HepG2 (cell line): ENCODE measurements around the gene SSPN. TPM values are rescaled to one million over a fixed set of nuclear protein-coding genes. Genes with fewer than 3 reads are reported as not detected.

Experiments used
- ATAC-seq: fragments of 200-7000 bp; cut with Tn5 transposase; 3 replicates; pipeline ENCODE4 v1.9.1; 2020; ENCODE audit warnings: mild to moderate bottlenecking, moderate library complexity
- BruUV-seq: library from RNA; stranded (reverse); fragments of 400-500 nt; replicated peaks from 2 replicates; lab custom pipeline; 2021; lab: Mats Ljungman, UMichigan
- CTCF ChIA-PET: fragments of 300-600 bp; formaldehyde crosslinking; extraction: SDS; loops from one replicate; lab custom pipeline; 2021; ENCODE audit warnings: low total read pairs, inconsistent platforms, low intra/inter-chr PET ratio; lab: Yijun Ruan, JAX
- POLR2A ChIA-PET: fragments of 350-600 bp; sonication (Branson Sonifier 250); formaldehyde crosslinking; loops from one replicate; lab custom pipeline; 2020; ENCODE audit warnings: antibody characterized with exemption, inconsistent platforms; lab: Yijun Ruan, JAX
- DNase-seq: peaks from one replicate; pipeline ENCODE4 v3.0.0-alpha.2; 2015; ENCODE audit warnings: low spot score
- FAIRE-seq: peaks from 3 replicates; lab custom pipeline; 2011; peaks lifted over from hg19 to GRCh38; lab: Jason Lieb, UNC
- H2AFZ ChIP-seq: one replicate; pipeline ENCODE4 v1.6.1; 2011; ENCODE audit warnings: low read length, inconsistent platforms
- H3K27ac ChIP-seq: fragments of 300-600 bp; 3 replicates; pipeline ENCODE4 v1.8.0; 2011; ENCODE audit warnings: mixed run types, mild to moderate bottlenecking, mixed read lengths, low read length, inconsistent platforms; ENCODE audit not compliant: insufficient read depth; ENCODE audit errors: extremely low read length
- H3K27me3 ChIP-seq, 2 experiments: fragments of 200-600 bp in 1 of 2; 2 replicates in 1 of 2; 3 replicates in 1 of 2; pipeline versions ENCODE4 v1.6.0 to v1.8.0; 2011; ENCODE audit warnings: low read length in 2 of 2, mild to moderate bottlenecking in 2 of 2, moderate library complexity in 2 of 2, inconsistent platforms in 1 of 2; ENCODE audit not compliant: insufficient read depth in 2 of 2, control insufficient read depth in 1 of 2
- H3K36me3 ChIP-seq, 2 experiments: fragments of 200-600 bp in 1 of 2; replicated peaks in 1 of 2; 2 replicates in 1 of 2; 3 replicates in 1 of 2; pipeline versions ENCODE4 v1.5.1 to v1.8.0; 2011; ENCODE audit warnings: low read length in 2 of 2, inconsistent platforms in 1 of 2; ENCODE audit not compliant: insufficient read depth in 2 of 2, control insufficient read depth in 1 of 2
- H3K4me1 ChIP-seq: 2 replicates; pipeline ENCODE4 v1.5.1; 2012; ENCODE audit warnings: low read length, inconsistent platforms; ENCODE audit not compliant: insufficient read depth
- H3K4me2 ChIP-seq: 2 replicates; pipeline ENCODE4 v1.6.0; 2011; ENCODE audit warnings: low read depth, low read length, inconsistent platforms
- H3K4me3 ChIP-seq, 3 experiments: fragments of 200-600 bp in 1 of 3; sonication (generic), shearing (Covaris generic) in 1 of 3; replicated peaks in 1 of 3; 2 replicates each; pipeline ENCODE4 v1.5.1; 2011 to 2016; ENCODE audit warnings: low read length in 3 of 3, inconsistent platforms in 2 of 3, low read depth in 2 of 3, mild to moderate bottlenecking in 2 of 3, control low read depth in 1 of 3, mixed read lengths in 1 of 3; ENCODE audit not compliant: insufficient read depth in 1 of 3
- H3K79me2 ChIP-seq: one replicate; pipeline ENCODE4 v1.6.1; 2011; ENCODE audit warnings: low read length, inconsistent platforms; ENCODE audit not compliant: insufficient read depth
- H3K9ac ChIP-seq: 2 replicates; pipeline ENCODE4 v1.6.0; 2011; ENCODE audit warnings: mild to moderate bottlenecking, low read depth, low read length, inconsistent platforms; ENCODE audit not compliant: insufficient read depth
- H3K9me3 ChIP-seq: 2 replicates; pipeline ENCODE4 v1.5.1; 2012; ENCODE audit warnings: mild to moderate bottlenecking, low read length
- H4K20me1 ChIP-seq: 2 replicates; pipeline ENCODE4 v1.6.0; 2011; ENCODE audit warnings: inconsistent platforms, mild to moderate bottlenecking, low read length, moderate library complexity; ENCODE audit not compliant: insufficient read depth
- CC2D1A ChIP-seq: sonication (generic); formaldehyde crosslinking; IDR thresholded peaks from 2 replicates; pipeline ENCODE4 v1.8.1; 2023; ENCODE audit warnings: mild to moderate bottlenecking, missing genetic modification reagents
- E2F1 ChIP-seq: sonication (generic); formaldehyde crosslinking; IDR thresholded peaks from 2 replicates; pipeline ENCODE4 v1.5.0; 2020; ENCODE audit warnings: missing genetic modification reagents
- FOXP1 ChIP-seq, 2 experiments: fragments of 450-650 bp in 1 of 2; IDR thresholded peaks; 2 replicates each; pipeline ENCODE4 v1.6.1; 2017 to 2018; ENCODE audit warnings: antibody characterized with exemption in 1 of 2
- GFI1 ChIP-seq: sonication (generic); formaldehyde crosslinking; IDR thresholded peaks from 2 replicates; pipeline ENCODE4 v1.5.0; 2020; ENCODE audit warnings: missing genetic modification reagents, mild to moderate bottlenecking, borderline replicate concordance
- HNRNPUL1 ChIP-seq: fragments of 200-400 bp; formaldehyde crosslinking; IDR thresholded peaks from 2 replicates; pipeline ENCODE4 v1.6.1; 2017; ENCODE audit warnings: low read depth, mild to moderate bottlenecking, low read length, moderate library complexity
- KDM5A ChIP-seq: fragments of 200-600 bp; sonication (generic); IDR thresholded peaks from 2 replicates; pipeline ENCODE4 v1.7.0; 2018; ENCODE audit warnings: antibody characterized with exemption, mild to moderate bottlenecking, low read length, borderline replicate concordance
- KMT2B ChIP-seq: IDR thresholded peaks from 2 replicates; pipeline ENCODE4 v1.6.1; 2016; ENCODE audit warnings: missing genetic modification reagents, missing compliant biosample characterization
- MNT ChIP-seq: fragments of 450-650 bp; IDR thresholded peaks from 2 replicates; pipeline ENCODE4 v1.6.1; 2016
- NR1H2 ChIP-seq: sonication (generic); formaldehyde crosslinking; IDR thresholded peaks from 2 replicates; pipeline ENCODE4 v1.8.1; 2022; ENCODE audit warnings: low read depth, missing genetic modification reagents, borderline replicate concordance
- SALL2 ChIP-seq: sonication (generic); formaldehyde crosslinking; IDR thresholded peaks from 2 replicates; pipeline ENCODE4 v1.8.1; 2023; ENCODE audit warnings: mild to moderate bottlenecking, missing genetic modification reagents, inconsistent platforms
- SKI ChIP-seq: fragments of 450-650 bp; IDR thresholded peaks from one replicate; pipeline ENCODE4 v1.6.1; 2018; ENCODE audit warnings: mild to moderate bottlenecking; ENCODE audit not compliant: partially characterized antibody
- SOX6 ChIP-seq, 2 experiments: fragments of 450-650 bp in 1 of 2; sonication (generic) in 1 of 2; formaldehyde crosslinking in 1 of 2; IDR thresholded peaks; 2 replicates each; pipeline versions ENCODE4 v1.4.0 to v1.6.1; 2017 to 2020; ENCODE audit warnings: antibody characterized with exemption in 1 of 2, mild to moderate bottlenecking in 1 of 2, missing genetic modification reagents in 1 of 2
- SRSF9 ChIP-seq: fragments of 200-400 bp; formaldehyde crosslinking; IDR thresholded peaks from 2 replicates; pipeline ENCODE4 v1.6.1; 2018; ENCODE audit warnings: borderline replicate concordance, mild to moderate bottlenecking, low read depth, low read length; ENCODE audit not compliant: insufficient read depth, poor library complexity, severe bottlenecking
- TCF12 ChIP-seq, 2 experiments: fragments of 450-650 bp in 1 of 2; sonication (generic) in 1 of 2; formaldehyde crosslinking in 1 of 2; IDR thresholded peaks; 2 replicates each; pipeline versions ENCODE4 v1.6.1 to v1.8.0; 2017 to 2022; ENCODE audit warnings: antibody characterized with exemption in 1 of 2, mild to moderate bottlenecking in 1 of 2, missing genetic modification reagents in 1 of 2, moderate library complexity in 1 of 2
- THAP7 ChIP-seq: sonication (generic); formaldehyde crosslinking; IDR thresholded peaks from 2 replicates; pipeline ENCODE4 v1.8.1; 2023; ENCODE audit warnings: mild to moderate bottlenecking, missing genetic modification reagents
- ZNF747 ChIP-seq: sonication (generic); formaldehyde crosslinking; IDR thresholded peaks from 2 replicates; pipeline ENCODE4 v1.8.1; 2023; ENCODE audit warnings: missing genetic modification reagents, mild to moderate bottlenecking, borderline replicate concordance
- ZSCAN30 ChIP-seq: sonication (generic); formaldehyde crosslinking; IDR thresholded peaks from 2 replicates; pipeline ENCODE4 v1.5.0; 2020; ENCODE audit warnings: mild to moderate bottlenecking, missing genetic modification reagents
- WGBS: methylation state at CpG from one replicate; pipeline ENCODE4 v1.1.6; 2017; ENCODE audit warnings: low lambda C conversion rate; 5-methylcytosine and 5-hydroxymethylcytosine counted together
- in situ Hi-C: cut with HindIII; loops from 2 replicates; pipeline ENCODE4 v1.10.0; 2017; ENCODE audit warnings: low pct_unique_long_range_greater_than_20kb; ENCODE audit not compliant: extremely low pct_ligation_motif_present
- intact Hi-C: fragments of 100-400 bp; cut with micrococcal nuclease; formaldehyde crosslinking; loops from one replicate; pipeline ENCODE4 v1.10.0; 2022; ENCODE audit not compliant: unreplicated experiment
- polyA plus RNA-seq, 8 experiments: library from polyadenylated mRNA; depleted of rRNA in 3 of 8; stranded (reverse) in 7 of 8; unstranded in 1 of 8; fragments of >200 nt; fragmentation: Illumina TruSeq in 4 of 8; extraction: Trizol in 4 of 8; gene quantifications; 2 replicates each; pipeline versions ENCODE4 v1.2.1 to v1.2.3, GENCODE V29; 2011 to 2016; ENCODE audit warnings: low read depth in 4 of 8, missing spikeins in 1 of 8, mixed read lengths in 1 of 8; ENCODE audit not compliant: insufficient read depth in 1 of 8
- total RNA-seq, 5 experiments: library from RNA; depleted of rRNA; stranded (reverse); fragments of >200 nt; fragmentation: Illumina TruSeq; extraction: Trizol; gene quantifications; 2 replicates each; pipeline ENCODE4 v1.2.3, GENCODE V29; 2016; ENCODE audit warnings: low read depth in 1 of 5

SSPN gene
- total and polyA plus RNA-seq, 2 of the 13 experiments (the other 11 are each of a cell fraction or from before 2014, with no cell fraction given), result not detected

- Histone ChIP-seq H3K9me3 (no peaks in the 10 kb centered on the region), H3K27ac (no peak overlapping the region), H3K36me3 (no peaks in the 10 kb centered on the region), H3K79me2 (no peaks in the 10 kb centered on the region), H2AFZ (no peak overlapping the region), H3K4me2 (no peak overlapping the region), H4K20me1 (no peaks in the 10 kb centered on the region), H3K27me3 (no peaks in the 10 kb centered on the region; a peak in 1 of 5 replicates), H3K4me3 (no peak overlapping the region), H3K4me1 (peaks cover 16% of the 10 kb centered on the region), H3K9ac (no peak overlapping the region)
- ATAC-seq (no peak), DNase-seq (no peak), FAIRE-seq (no peak)
- intact Hi-C loops (no loop called here), in situ Hi-C loops (no loop called here)
- TF ChIP-seq GFI1 (CRISPR knock-in tag) (no peak), SKI (no peak), SALL2 (CRISPR knock-in tag) (no peak), KMT2B (CRISPR knock-in tag) (no peak), NR1H2 (CRISPR knock-in tag) (no peak), CC2D1A (CRISPR knock-in tag) (no peak), FOXP1 (IDR thresholded peaks at IDR 0.05) (no peak), FOXP1 (CRISPR knock-in tag; IDR thresholded peaks at IDR 0.05) (no peak), KDM5A (no peak), MNT (no peak), SOX6 (IDR thresholded peaks at IDR 0.05) (no peak), SOX6 (CRISPR knock-in tag; IDR thresholded peaks at IDR 0.05) (no peak), ZSCAN30 (CRISPR knock-in tag) (no peak), ZNF747 (no peak), THAP7 (CRISPR knock-in tag) (no peak), TCF12 (IDR thresholded peaks at IDR 0.05) (no peak), TCF12 (CRISPR knock-in tag; IDR thresholded peaks at IDR 0.05) (no peak), E2F1 (CRISPR knock-in tag) (no peak), HNRNPUL1 (no peak), SRSF9 (no peak)
- POLR2A ChIA-PET, result no interaction called here
- CTCF ChIA-PET, result no interaction called here
- WGBS, result 23% methylated on average over 3 of the region's 3 CpGs
- BruUV-seq, result no TSS peak
These were observed 38.4 kb upstream of the SSPN start for GRCh38 chr12:26157001-26157400.
